Activated CD8-positive, alpha-beta memory T cell treated with anti-CD3 and anti-CD28 coated beads, Interleukin-2, amount 50 U/mL, for 24 hours (primary cell): ENCODE results near the gene WWC2.
"Not testable (repeated sequence)": the region's sequence is repeated elsewhere in the genome, so short reads cannot be mapped to it uniquely, and the experiment has no call there.

Experiments used
- DNase-seq: peaks from one replicate; pipeline ENCODE4 v3.0.0-alpha.2; 2020; ENCODE audit errors: extremely low read depth

WWC2 gene

DNA sequence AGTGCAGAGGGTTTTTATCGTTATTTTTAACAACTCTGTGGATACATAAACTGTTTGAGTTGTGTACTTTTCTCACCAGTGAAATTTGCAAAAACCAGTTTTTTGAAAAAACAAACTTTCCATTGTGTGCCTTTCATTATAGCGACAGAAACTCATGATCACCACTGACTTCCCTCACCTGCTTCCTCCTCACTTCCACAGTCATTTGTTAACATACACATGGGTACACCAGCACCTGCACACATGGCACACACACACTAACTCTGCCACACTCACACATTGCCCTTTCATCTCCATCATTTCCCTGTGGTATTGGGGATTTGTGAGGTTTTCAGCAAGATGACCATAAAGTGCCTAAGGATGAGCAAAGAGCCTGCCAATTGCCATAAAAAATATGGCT, 200.4 kb downstream of the WWC2 start:
- no peak for DNase-seq

DNA sequence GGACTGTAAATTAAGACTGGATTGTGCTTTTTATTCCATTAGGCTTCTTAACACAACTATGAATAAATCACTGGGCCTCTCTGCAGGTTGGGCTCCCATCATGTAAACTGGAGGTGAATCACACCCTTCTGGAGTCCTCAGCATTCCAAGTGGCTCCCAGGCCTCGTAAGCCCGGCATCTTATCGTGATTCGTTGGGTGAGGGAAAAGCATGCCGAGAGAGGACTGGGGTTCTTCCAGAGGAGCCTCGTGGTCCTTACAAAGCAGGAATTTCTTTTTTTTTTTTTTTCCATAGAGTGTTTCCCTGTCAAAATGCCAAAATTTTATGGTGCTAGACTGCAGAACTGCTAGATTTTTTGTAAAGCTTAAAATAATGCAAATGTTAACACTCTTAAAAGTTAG, 201.0 kb downstream of the WWC2 start:
- DNase-seq: no peak

DNA sequence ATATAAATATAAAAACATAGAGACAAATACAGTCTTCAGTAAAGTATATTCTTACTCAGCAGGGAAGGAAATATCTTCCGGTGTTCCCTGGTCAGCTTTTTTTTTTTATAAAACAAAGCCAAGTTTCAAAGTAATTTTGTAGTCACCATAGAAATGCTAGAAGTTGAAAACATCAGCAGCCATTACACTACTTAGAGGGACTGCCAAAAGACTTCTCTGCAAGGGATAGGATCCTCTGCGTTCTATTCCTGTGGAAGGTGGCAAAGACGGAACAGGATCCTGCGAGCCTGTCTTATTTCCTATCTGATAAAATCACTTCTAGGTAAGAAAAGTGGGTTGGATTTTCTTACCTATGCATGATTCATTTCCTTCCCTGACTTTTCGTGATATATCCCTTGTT, 201.6 kb downstream of the WWC2 start:
- no peak for DNase-seq

DNA sequence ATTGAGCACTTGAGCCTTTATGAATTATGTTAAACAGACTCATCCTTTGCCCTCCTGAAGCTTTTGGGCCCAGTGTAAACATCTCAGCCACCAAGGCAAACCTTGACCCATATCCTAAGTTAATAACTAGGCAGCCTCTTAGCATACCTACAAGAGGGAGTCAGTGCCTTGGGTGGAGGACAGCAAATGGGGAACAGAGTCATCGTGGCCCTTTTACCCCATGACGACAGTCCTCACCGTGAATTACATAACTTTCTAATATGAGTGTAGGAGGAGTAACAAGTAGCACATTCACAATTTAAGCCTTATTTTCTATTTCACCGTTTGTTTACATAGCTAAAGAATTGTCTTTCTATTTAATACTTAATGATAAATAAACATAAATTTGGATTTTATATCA, 204.2 kb downstream of the WWC2 start:
- no peak for DNase-seq

DNA sequence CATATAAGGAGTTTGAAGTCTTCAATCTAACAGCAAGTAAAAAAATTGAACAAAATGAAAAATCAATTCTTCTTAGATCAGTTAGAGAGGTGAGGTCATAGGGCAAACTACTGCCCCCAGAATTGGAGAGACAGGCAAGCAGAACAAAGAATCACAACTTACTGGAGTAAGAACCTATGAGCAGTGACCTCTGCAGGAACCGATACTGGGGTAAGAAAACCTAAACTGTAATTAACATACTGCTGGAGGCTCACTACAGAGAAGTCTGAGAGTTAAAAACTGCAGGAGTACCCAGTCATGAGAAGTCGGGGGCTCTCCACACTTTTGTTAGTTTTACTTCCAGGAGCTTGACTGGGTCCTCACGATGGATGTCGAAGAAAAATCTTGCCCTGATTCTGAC, 205.0 kb downstream of the WWC2 start:
- no peak for DNase-seq

DNA sequence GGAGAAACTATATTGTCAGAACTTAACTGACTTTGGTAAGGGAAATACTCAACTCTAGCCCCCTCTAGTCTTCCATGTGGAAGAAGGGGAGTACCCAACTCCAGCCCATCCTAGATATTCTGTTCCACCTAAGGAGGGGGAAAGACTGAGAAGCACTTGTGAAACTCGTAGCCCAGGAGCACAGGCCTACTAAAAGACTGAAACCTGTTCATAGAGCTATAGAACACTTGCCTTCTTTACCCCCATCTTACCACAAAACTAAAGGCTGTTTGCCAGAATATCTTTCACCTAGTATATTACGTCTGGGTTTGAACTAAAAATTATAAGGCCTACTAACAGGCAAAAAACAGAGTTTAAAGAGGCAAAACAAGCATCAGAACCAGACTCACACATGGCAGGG, 205.5 kb downstream of the WWC2 start:
- DNase-seq: no peak

DNA sequence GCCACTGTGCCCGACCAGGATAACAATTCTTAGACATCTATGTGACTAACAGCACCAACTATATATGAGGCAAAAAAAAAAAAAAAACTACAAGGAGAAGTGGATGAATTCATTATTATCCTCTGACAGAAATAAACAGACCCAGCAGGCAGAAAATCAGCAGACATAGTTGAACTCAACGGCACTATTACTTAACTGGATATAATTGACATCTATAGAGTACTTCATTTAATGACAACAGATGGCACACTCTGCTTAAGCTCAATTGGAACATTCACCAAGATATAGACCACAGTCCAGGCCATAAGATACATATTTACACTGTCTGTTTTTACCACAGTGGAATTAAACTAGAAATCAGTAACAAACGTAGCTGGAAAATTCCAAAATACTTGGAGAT, 207.8 kb downstream of the WWC2 start:
- no peak for DNase-seq

DNA sequence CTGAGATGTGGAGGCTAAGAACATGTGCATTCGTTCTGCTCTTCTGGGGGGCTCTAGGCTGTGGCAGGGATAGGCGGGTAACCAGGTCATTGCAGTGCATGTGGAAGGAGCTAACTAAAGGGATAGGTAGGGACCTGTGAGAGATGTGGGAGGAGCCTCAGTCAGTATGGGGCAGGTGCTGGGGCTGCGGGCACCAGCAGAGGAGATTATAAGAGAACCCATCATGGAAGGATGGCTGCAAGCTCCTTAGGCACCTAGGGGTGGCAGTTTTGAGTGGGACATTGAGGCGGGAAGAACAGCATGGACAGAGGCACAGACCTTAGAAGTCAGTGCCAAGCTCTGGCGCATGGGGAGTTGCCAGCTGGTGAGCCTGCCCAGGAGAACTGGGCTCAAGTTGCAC, 213.8 kb downstream of the WWC2 start:
- DNase-seq: no peak

DNA sequence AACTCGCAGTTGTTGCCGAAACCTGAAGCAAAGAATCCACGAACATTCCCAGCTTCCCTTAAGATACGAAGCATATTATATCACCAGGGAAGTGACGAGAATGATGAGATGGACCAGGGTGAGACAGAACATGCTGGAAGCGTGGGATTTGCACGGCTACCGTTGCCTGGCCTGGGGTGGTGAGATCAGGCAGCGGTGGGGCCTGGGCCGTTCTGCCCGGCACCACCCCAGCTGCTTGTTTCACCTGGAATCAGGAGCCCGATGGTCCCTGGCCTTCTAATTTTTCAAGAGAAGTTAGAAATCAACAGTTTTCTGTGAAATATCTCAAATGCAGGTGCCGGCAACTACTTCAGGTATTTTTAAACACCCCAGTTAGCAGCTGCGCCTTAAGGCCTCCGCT, 215.3 kb downstream of the WWC2 start:
- no peak for DNase-seq

DNA sequence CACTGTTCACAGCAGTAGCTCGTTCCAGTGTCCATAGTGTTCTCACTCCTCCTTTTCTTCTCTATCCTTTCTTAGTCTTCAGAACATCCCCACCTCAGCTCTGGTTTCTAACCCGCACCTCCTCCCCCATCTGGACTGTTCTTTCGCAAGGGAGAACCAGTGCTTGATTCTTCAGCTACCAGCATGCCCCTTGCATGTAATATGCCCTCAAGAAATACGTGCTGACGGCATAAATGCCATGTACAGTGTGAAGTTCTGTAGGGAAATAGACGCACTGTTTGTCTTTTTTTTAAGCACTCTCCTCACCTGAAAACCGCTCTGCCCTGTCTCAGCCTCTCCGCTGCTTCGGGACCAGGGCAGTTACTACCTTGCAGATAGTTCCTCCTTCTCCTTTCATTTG, 215.7 kb downstream of the WWC2 start:
- DNase-seq: no peak

DNA sequence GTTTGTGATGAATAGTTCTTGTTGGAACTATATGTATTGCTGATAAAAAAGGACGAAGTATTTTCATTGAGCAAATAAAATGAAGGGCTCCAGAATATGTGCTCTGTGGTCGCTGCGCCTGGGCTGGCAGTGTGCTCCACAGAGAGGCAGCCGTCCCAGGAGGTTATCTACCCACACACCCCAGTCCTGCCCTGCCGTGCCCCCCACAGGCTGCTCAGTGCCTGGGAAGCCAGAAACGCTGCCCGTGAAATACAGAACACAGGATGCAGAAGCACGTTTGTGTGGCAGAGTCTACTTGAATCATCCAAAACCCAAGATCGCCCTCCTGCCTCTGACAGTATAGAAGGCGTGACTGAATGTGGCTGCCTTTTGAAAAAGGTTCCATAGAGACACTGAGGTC, 219.6 kb downstream of the WWC2 start:
- no peak for DNase-seq

DNA sequence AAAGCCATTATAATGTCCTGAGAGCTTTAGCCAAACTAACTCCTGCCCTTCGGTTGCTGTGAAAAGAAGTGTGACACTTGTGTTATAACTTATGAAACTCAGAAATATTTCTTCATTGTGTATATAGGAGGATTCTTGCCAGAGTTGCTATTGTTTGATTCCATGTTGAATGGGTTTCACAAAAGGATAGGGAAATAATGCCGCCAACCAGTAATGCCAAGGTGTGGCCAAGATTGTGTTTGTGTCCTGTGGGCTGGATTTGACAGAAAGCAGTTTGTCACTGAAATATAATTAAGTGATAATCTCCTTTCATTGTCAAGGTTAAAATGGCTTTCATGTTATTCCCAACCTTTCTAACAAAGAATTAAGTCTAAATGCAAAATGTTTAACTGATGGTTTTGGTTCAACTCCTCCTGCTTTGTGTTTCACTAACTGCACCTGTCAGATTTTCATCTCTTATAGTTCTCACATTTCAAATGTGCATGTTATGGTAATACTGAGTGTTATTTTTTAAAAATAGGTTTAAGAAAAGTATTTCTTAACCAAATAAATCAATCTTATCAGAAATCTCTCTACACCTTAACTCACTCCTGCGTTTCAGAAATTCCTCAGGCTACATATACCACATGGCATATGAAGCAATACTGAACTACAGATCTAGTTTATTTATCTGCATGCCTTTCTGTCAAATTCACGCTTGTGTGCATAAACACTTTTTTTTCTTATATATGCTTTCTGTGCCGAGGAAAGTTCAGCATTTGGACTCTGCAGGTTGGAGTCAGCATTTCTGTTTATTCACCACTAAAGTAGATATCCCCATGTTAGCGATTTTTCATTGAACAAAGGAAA, 221.4 kb downstream of the WWC2 start, which contains the start of gene CLDN22:
Gene CLDN22 (minus strand): TSS at position 66 of the 849 bp plus-strand sequence. CDS start 58 bp downstream, at position 8.
- DNase-seq: no peak

DNA sequence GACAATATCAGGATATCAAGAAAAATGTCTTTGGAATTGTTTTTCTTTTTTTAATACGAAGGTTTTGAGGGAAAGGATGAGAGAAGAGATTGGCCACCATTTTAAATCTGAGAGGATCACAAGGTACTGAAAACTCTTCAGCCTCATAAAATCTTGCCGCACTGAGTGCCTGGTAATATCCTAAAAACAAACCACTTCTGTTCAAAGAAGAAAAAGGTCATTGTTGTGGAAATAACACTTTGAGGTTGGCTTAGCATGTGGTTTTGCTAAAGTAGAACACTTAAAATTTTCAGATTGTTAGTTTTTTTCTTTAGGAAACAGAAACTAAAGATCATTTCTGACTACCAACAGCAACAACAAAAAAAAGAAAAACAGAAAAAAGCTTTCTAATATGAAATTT, 222.0 kb downstream of the WWC2 start:
- no peak for DNase-seq

DNA sequence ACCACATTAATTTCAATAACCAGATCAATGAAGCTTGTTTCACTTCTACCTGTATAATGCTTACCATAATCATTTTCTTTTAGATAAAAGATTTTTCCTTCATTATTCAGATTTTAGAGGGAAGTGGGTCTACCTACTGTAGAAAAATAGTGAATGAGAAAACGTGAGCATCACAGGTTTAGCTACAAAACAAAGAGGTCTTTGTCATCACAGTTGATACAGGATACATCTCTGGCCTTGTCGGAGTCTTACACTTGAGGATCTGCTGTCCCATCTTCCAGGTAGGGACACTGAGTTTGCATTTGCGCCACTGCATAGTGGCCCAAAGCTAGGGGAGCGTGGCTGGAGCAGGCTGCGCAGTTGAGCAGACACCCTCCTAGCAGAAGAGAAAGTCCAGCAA, 222.5 kb downstream of the WWC2 start:
- no peak for DNase-seq

DNA sequence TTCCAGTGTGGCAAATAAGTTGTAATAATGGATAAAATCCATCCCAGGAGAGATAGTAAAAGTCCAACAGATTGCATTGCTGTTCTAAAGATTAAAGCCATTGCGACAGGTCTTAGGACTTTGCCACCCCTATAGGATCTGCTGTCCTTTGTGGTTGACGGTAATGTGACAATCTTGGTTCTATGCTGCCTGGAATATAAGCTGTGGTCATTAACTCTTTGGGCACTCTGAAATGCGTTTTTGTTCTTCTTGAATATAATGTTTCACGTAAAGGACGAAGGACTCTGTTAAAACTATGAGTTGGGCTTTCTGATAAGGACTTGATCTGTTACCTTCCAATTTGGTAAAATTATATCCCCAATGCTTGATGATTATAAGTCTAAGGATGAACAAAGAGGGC, 223.3 kb downstream of the WWC2 start, which contains the start of gene CLDN24:
Gene CLDN24 (minus strand): TSS at position 101 of the 400 bp plus-strand sequence. CDS start 0 bp downstream, at position 101.
- DNase-seq: no peak

DNA sequence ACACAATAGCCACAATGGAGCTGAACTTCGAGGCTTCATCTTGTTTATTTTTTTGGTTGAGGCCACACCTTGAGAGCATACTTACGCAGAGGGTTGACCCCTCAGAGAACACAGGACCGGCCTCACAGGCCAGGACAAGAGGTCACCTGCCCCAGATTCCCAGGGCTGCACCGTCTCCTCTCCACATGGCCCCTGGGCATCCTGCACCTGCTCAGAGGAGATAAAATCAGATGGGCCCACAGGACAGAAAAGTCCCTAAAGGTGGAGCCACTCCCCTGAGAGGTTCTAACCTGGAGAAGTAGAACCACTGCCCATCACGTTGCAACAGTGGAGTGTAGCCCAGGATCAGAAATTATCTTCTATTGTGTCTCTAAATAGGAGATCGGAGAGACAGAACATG, 224.2 kb downstream of the WWC2 start:
- no peak for DNase-seq

DNA sequence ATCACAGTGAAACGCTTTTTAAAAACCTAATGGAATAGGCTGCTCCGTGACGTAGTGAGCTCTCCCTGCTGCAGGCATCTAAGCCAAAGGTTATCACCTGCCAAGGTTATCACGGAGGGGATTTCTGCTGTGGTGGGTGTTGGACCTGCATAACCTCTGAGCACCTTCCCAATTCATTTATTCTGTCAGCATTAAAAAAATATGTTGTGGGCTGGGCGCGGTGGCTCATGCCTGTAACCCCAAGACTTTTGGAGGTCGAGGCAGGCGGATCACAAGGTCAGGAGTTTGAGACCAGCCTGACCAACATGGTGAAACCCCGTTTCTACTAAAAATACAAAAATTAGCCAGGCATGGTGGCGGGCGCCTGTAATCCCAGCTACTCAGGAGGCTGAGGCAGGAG, 225.0 kb downstream of the WWC2 start:
- DNase-seq: not testable (repeated sequence)

DNA sequence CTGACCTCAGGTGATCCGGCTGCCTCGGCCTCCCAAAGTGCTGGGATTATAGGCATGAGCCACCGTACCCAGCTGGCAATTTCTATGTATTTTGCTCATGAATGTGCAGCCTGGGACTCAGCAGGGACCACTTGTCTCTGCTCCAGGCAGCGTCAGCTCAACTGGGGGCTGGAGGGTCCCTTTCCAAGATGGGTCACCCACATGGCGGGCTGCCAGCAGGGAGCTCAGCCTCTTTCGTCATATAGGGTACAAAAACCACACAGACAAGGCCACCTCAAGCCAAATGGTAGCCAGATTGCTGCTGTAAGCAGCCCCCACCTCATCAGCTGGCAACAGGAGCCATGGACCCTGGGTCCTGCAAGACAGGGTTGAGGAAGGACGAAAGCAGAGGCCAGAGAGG, 225.6 kb downstream of the WWC2 start:
- no peak for DNase-seq

DNA sequence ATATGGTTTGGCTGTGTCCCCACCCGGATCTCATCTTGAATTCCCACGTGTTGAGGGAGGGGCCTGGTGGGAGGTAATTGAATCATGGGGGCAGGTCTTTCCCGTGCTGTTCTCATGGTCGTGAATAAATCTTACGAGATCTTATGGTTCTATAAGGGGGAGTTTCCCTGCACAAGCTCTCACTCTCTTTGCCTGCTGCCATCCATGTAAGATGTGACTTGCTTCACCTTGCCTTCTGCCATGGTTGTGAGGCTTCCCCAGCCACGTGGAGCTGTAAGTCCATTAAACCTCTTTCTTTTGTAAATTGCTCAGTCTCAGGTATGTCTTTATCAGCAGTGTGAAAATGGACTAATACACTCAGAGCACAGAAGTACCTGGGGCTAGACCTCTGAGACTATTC, 227.3 kb downstream of the WWC2 start:
- DNase-seq: not testable (repeated sequence)

DNA sequence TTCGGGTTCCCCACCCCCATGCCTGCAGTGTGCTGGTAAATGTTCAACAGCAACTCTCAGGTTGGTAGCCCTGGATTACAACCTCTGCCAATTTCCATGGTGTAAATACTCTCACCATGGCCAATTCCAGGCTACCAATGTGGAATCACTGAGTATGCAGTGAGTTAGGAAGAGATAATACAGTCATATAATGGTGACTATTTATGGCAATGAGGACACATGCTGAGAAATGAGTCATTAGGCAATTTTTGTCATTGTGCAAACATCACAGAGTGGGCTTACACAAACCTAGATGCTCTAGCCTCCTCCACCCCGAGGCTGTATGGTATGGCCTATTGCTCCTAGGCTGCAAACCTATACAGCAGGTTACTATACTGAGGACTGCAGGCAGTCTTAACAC, 227.8 kb downstream of the WWC2 start:
- no peak for DNase-seq

DNA sequence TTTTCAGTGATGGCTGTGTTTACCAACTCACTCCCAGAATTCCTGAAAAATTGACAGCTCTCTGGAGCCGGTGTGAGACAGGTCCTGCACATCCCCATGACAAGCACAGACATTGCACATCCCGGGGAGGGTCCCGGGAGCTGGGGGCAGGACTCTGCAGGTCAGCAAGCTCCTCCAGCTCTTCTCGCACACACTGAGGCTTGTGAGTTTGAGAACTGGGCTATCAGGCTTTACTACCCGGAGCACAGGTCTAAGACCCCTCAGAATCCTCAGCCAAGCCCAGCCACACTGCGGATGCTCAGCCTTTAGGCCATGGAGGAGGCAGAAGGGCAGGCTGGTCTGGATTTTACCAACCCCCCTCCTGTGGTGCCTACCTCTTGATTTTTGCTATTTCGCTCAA, 228.8 kb downstream of the WWC2 start:
- DNase-seq: no peak

DNA sequence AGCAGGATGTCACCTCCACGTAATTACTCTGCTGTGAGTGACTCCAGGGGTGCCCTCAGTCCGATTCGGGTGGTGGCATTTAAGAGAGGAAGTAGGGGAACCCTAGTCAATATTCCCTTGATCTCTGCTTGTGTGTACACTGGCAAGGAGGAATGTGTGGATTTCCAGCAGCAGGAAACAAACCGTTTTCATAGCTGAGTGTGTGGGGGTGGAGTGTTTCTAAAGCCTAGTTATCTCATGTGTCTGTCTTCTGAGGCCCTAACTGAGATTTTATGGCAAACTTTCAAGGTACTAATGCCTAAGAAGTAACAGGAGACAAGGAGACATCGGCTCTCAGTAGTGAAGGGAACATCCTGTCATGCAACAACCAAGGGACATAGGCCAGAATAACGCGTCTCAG, 229.8 kb downstream of the WWC2 start:
- no peak for DNase-seq

DNA sequence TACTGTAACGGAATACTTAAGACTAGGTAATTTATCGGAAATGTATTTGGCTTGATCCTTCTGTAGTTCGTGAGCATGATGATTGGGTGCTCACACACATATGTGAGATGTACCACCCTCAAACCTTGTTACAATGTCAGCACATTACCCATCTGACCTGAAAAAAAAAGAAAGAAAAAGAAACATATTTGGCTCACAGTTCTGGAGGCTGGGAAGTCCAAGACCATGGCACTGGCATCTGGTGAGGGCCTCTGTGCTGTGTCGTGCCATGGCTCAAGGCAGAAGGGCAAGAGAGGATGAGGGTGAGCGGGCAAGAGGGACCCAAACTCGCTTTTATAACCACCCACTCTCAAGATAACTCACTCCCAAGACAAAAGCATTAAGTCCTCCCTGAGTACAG, 230.2 kb downstream of the WWC2 start:
- no peak for DNase-seq
